Measurements from ENCODE around the gene BNC2. TPM values are rescaled to one million over a fixed set of nuclear protein-coding genes. Genes with fewer than 3 reads are reported as not detected.

The BNC2 gene
- total RNA-seq, 2 experiments from 2014 or later = not detected

GRCh38 chr9:16794871-16795639 lies 75.4 kb downstream of the BNC2 start:
- H3K27me3 ChIP-seq (ENCODE audit: control insufficient read depth in 1 of 2, insufficient read depth in 2 of 2, low read length in 2 of 2) = no peaks in the 10 kb centered on the region
- Mint-ChIP-seq H3K4me1 (ENCODE audit: low read depth) (no peaks in the 10 kb centered on the region), H3K27ac (no peak overlapping the region), H3K9me3 (peaks cover 11% of the 10 kb centered on the region), H3K27me3 (no peaks in the 10 kb centered on the region), H3K36me3 (ENCODE audit: low read depth) (no peaks in the 10 kb centered on the region), H3K4me3 (no peak overlapping the region)
- no peak overlapping the region for H3K27ac ChIP-seq (ENCODE audit: low read depth in 1 of 2, low read length in 2 of 2)
- intact Hi-C loops (cut with DNase I, micrococcal nuclease) = no loop called here
- ChIA-PET CTCF (no interaction called here), POLR2A (no interaction called here)
- no peaks in the 10 kb centered on the region for H3K4me1 ChIP-seq (ENCODE audit: insufficient read depth, low read length)
- H3K9me3 ChIP-seq (ENCODE audit: control insufficient read depth in 1 of 2, insufficient read depth in 1 of 2, low read length in 2 of 2) = peaks cover 0 to 5% of the 10 kb centered on the region in 2 experiments
- no peaks in the 10 kb centered on the region for H3K36me3 ChIP-seq (ENCODE audit: insufficient read depth, low read length)
- DNase-seq (no peak), ATAC-seq (ENCODE audit: poor library complexity) (no peak)
- no peak overlapping the region for H3K4me3 ChIP-seq (ENCODE audit: low read length)
- TF ChIP-seq, protein P1, sequence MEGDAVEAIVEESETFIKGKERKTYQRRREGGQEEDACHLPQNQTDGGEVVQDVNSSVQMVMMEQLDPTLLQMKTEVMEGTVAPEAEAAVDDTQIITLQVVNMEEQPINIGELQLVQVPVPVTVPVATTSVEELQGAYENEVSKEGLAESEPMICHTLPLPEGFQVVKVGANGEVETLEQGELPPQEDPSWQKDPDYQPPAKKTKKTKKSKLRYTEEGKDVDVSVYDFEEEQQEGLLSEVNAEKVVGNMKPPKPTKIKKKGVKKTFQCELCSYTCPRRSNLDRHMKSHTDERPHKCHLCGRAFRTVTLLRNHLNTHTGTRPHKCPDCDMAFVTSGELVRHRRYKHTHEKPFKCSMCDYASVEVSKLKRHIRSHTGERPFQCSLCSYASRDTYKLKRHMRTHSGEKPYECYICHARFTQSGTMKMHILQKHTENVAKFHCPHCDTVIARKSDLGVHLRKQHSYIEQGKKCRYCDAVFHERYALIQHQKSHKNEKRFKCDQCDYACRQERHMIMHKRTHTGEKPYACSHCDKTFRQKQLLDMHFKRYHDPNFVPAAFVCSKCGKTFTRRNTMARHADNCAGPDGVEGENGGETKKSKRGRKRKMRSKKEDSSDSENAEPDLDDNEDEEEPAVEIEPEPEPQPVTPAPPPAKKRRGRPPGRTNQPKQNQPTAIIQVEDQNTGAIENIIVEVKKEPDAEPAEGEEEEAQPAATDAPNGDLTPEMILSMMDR (IDR thresholded peaks at IDR 0.05) = no peak

DNA sequence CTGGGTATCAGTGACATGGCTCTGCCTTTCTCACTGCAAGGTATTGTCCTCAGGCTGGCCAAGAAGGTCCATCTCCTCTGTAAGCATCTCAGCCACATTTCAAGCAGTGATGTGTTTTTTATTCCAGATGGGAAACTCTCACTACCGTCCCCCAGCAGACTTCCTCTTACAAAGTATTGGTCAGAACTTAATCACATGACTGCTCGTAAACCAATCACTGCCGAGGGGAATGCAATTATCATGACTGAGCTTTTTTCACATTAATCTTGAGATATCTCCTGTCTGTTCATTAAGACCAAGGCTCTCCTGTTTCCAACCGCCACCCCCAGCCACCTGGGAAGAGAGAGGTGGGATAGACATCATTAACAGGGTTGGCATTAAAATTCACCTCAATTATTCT lies 76.4 kb downstream of the BNC2 start:
- peaks cover 0 to 9% of the 10 kb centered on the region in 2 experiments for H3K9me3 ChIP-seq (ENCODE audit: control insufficient read depth in 1 of 2, insufficient read depth in 1 of 2, low read length in 2 of 2)
- Mint-ChIP-seq H3K4me3 (no peak overlapping the region), H3K36me3 (ENCODE audit: low read depth) (no peaks in the 10 kb centered on the region), H3K9me3 (peaks cover 14% of the 10 kb centered on the region), H3K27ac (no peak overlapping the region), H3K4me1 (ENCODE audit: low read depth) (no peaks in the 10 kb centered on the region), H3K27me3 (no peaks in the 10 kb centered on the region)
- ChIA-PET CTCF (no interaction called here), POLR2A (no interaction called here)
- no peaks in the 10 kb centered on the region for H3K27me3 ChIP-seq (ENCODE audit: control insufficient read depth in 1 of 2, insufficient read depth in 2 of 2, low read length in 2 of 2)
- DNase-seq (no peak), ATAC-seq (ENCODE audit: poor library complexity) (no peak)
- H3K27ac ChIP-seq (ENCODE audit: low read depth in 1 of 2, low read length in 2 of 2) = no peak overlapping the region
- TF ChIP-seq, protein P1 (IDR thresholded peaks at IDR 0.05) = no peak
- H3K4me1 ChIP-seq (ENCODE audit: insufficient read depth, low read length) = no peaks in the 10 kb centered on the region
- no peaks in the 10 kb centered on the region for H3K36me3 ChIP-seq (ENCODE audit: insufficient read depth, low read length)
- H3K4me3 ChIP-seq (ENCODE audit: low read length) = no peak overlapping the region
- intact Hi-C loops (cut with DNase I, micrococcal nuclease) = no loop called here

GRCh38 chr9:16787724-16788123 lies 82.7 kb downstream of the BNC2 start:
- intact Hi-C loops (cut with DNase I, micrococcal nuclease) = no loop called here
- no peak overlapping the region for H3K4me3 Mint-ChIP-seq
- TF ChIP-seq, protein P1 (IDR thresholded peaks at IDR 0.05) = no peak
- ChIA-PET CTCF (no interaction called here), POLR2A (no interaction called here)
- no peaks in the 10 kb centered on the region for H3K36me3 Mint-ChIP-seq (ENCODE audit: low read depth)
- Histone ChIP-seq H3K4me1 (ENCODE audit: insufficient read depth, low read length) (no peaks in the 10 kb centered on the region), H3K27me3 (ENCODE audit: control insufficient read depth in 1 of 2, insufficient read depth in 2 of 2, low read length in 2 of 2) (no peaks in the 10 kb centered on the region), H3K36me3 (ENCODE audit: insufficient read depth, low read length) (no peaks in the 10 kb centered on the region), H3K9me3 (ENCODE audit: control insufficient read depth in 1 of 2, insufficient read depth in 1 of 2, low read length in 2 of 2) (peaks cover 0 to 18% of the 10 kb centered on the region in 2 experiments), H3K27ac (ENCODE audit: low read depth in 1 of 2, low read length in 2 of 2) (no peak overlapping the region), H3K4me3 (ENCODE audit: low read length) (no peak overlapping the region)
- peaks cover 10% of the 10 kb centered on the region for H3K9me3 Mint-ChIP-seq
- H3K27ac Mint-ChIP-seq = no peak overlapping the region
- no peak for DNase-seq
- no peak for ATAC-seq (ENCODE audit: poor library complexity)
- H3K27me3 Mint-ChIP-seq = no peaks in the 10 kb centered on the region
- no peaks in the 10 kb centered on the region for H3K4me1 Mint-ChIP-seq (ENCODE audit: low read depth)
